IPS-18a (cell line): ENCODE measurements around the gene FAM168A.

ENCODE experiments used
- H3K27ac ChIP-seq: one replicate; pipeline ENCODE4 v1.5.1; 2013; ENCODE audit warnings: low read length
- H3K27me3 ChIP-seq: one replicate; pipeline ENCODE4 v1.6.1; 2013; ENCODE audit warnings: mild to moderate bottlenecking, low read length; ENCODE audit not compliant: control insufficient read depth, insufficient read depth
- H3K36me3 ChIP-seq: one replicate; pipeline ENCODE4 v1.6.1; 2013; ENCODE audit warnings: low read depth, low read length; ENCODE audit not compliant: control insufficient read depth
- H3K4me1 ChIP-seq: one replicate; pipeline ENCODE4 v1.6.1; 2013; ENCODE audit warnings: low read depth, low read length; ENCODE audit not compliant: control insufficient read depth
- H3K4me3 ChIP-seq: one replicate; pipeline ENCODE4 v1.5.1; 2013; ENCODE audit warnings: low read length
- H3K9ac ChIP-seq: one replicate; pipeline ENCODE4 v1.6.1; 2013; ENCODE audit warnings: mild to moderate bottlenecking, low read length, moderate library complexity
- H3K9me3 ChIP-seq: one replicate; pipeline ENCODE4 v1.6.1; 2013; ENCODE audit warnings: low read depth, low read length; ENCODE audit not compliant: control insufficient read depth

FAM168A gene

DNA sequence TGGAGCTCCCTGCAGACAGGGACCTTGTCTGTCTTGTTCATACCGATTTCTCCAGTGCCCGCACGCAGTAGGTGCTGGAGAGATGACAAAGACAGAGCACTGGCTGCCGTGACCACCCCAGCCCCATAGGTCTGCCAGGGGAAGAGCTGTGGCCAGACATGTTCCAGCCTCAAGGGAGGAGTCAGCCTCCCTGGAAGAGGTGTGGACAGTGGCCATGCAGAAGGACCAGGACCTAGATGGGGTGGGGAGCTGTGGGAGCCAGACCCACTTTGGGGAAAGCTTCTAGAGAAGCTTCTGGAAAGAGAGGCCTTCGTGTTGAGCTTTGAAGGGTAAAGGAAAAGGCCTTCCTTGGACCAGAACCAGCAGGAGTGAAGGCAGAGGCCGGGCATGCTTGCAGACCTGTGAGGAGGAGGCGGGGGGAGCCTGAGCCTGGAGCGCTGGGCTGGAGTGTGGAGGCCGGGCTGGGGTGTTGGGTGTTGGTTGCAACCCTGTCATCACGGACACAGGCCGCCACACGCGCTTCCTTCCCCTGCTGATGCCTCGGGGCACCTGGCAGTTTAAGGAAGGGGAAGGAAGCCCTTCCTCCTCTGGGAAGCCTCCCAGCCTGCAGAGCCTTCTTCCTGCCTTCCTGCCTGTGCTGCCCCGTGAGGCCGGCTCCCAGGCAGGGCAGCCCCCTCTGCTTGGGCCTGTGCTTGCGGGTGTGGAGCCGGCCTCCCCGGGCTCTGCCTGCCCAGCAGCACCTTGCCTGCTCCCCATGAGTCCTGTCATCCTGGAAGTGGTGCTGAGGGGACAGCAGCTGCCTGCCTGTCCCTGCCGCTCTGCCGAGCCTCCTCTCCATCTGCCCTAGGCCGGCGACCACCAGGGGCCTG is 209.4 kb downstream of the FAM168A start:
- Histone ChIP-seq H3K4me3 (no peak overlapping the region), H3K36me3 (no peaks in the 10 kb centered on the region), H3K9ac (no peak overlapping the region), H3K27ac (no peak overlapping the region), H3K27me3 (no peaks in the 10 kb centered on the region), H3K4me1 (no peaks in the 10 kb centered on the region), H3K9me3 (no peaks in the 10 kb centered on the region)

DNA sequence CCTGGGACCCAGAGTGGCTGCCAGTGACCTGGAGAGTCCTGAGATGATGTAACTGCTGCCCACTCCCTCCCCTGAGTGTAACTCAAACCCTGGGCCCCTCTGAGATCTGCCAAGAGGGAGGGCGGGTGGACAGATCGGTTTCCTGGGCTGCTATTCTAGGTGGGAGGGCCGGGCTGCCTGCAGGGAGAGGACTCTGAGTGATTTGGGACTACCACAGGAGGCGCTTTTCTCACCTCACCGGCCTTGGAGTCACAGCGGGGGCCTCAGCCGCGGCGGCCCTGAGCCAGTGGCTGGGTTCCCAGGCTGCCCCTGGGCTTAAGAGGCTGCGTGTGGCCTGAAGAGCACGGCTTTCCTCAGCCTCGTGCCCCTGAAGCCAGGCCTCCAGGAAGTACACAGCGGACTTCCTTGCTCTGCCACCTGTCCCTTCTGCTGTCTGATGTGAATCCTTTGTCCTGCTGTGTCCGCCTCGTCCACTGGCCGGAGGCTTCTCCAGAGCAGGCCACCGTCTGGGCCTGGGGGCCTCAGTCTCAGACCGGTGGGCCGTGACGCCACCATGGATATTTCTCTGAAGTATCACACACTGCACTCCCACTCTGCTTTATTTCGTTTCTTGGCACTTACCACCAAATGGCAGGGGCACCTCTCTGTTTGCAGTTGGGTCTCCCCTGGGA is 210.2 kb downstream of the FAM168A start:
- Histone ChIP-seq H3K27ac (no peak overlapping the region), H3K27me3 (no peaks in the 10 kb centered on the region), H3K4me1 (no peaks in the 10 kb centered on the region), H3K9me3 (no peaks in the 10 kb centered on the region), H3K36me3 (no peaks in the 10 kb centered on the region), H3K9ac (no peak overlapping the region), H3K4me3 (no peak overlapping the region)

DNA sequence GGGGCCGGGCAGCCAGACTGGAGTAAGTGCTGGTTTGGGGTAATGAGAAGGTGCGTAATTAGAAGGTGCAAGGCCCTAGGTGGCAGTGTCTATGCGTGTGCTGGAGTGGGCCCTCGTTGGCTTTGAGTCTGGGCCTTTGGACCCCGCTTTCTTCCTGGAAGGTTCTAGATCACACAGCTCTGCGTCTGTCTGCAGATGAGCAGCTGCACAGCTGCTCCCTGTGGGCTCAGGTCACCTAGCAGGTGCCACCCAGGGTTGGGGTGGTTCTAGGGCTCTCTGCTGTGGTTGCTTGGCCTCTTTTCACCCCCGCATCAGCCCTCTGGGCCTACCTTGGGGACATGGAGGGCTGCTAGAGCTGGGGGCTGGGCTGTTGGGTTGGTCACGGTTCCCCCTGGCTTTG is 211.4 kb downstream of the FAM168A start:
- no peak overlapping the region for H3K9ac ChIP-seq
- no peak overlapping the region for H3K27ac ChIP-seq
- H3K9me3 ChIP-seq = no peaks in the 10 kb centered on the region
- H3K4me3 ChIP-seq = no peak overlapping the region
- H3K4me1 ChIP-seq = no peaks in the 10 kb centered on the region
- no peaks in the 10 kb centered on the region for H3K36me3 ChIP-seq
- no peaks in the 10 kb centered on the region for H3K27me3 ChIP-seq

DNA sequence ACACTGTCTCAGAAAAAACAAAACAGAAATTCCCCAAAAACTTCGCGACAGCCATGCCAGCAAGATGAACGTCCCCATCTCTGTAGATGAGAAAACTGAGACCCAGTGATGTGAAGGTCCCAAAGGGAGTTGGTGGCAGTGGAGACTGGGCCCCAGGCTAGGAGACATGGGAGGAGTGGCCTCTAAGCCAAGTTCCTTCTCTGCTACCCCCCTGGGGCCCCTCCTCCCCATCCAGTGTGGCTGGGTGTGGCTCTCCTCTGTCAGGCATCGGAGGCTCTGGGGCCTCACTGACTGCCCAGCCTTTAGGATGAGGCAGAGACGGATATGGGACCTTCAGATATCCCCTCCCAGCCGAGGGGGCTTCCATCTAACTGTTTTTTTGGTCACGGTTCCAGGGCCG is 211.9 kb downstream of the FAM168A start:
- H3K27me3 ChIP-seq = no peaks in the 10 kb centered on the region
- no peak overlapping the region for H3K9ac ChIP-seq
- no peak overlapping the region for H3K4me3 ChIP-seq
- H3K9me3 ChIP-seq = no peaks in the 10 kb centered on the region
- H3K36me3 ChIP-seq = no peaks in the 10 kb centered on the region
- H3K27ac ChIP-seq = no peak overlapping the region
- no peaks in the 10 kb centered on the region for H3K4me1 ChIP-seq

DNA sequence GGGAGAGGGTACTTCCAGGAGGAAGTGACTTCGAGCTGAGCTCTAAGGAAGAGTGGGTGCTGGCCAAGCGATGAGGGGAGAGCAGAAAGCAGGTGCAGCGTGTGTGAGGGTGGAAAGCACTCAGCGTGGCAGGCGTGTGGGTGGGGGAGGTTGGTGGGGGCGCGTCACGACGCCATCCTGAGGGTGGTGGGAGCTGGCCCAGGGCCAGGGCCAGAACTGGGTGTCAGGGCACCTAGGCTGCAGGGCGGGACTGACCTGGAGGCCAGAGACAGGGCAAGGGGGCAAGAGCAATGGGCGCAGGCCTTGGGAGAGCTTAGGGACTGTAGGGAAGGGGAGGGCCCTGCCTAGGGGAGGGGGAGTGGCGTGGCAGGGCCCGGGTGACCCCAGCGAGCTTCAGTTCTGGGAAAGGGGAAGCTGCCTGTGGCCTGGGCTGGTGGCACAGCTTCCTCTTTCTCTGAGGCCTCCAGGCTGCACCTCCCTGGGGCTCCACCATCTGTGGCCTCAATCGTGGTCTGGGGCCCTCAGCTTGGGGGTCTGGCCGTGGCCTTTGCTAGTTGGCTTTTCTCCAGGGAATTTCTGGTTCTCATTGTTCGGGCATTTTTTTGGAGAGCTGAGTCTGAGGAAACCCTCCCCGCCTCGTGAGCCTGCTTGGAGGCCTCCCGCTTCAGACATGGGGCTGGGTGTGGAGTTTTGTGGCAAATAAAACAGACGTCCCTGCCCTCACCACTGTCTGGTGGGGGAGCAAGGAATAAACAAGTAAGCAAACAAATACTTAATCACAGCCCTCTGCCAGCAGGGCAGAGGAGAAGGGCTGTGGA is 212.8 kb downstream of the FAM168A start:
- Histone ChIP-seq H3K4me3 (no peak overlapping the region), H3K36me3 (no peaks in the 10 kb centered on the region), H3K27me3 (no peaks in the 10 kb centered on the region), H3K9me3 (no peaks in the 10 kb centered on the region), H3K4me1 (no peaks in the 10 kb centered on the region), H3K27ac (no peak overlapping the region), H3K9ac (no peak overlapping the region)

DNA sequence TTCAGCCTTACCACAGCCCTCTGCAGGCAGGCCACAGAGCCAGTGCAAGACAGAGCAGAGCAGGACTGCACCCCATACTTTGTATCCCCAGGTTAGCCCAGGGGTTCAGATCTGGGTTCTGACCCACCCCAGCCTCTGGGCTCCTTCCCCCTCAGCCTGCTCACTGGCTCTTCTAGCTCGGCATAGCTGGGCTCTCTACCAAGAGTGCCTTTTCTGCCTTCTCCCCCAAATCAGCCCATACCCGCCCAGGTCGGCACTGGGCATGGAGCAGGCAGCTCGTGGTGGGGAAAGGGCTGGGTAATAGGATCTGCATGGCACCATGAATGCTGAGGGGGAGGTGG is 213.4 kb downstream of the FAM168A start:
- no peaks in the 10 kb centered on the region for H3K36me3 ChIP-seq
- no peak overlapping the region for H3K27ac ChIP-seq
- H3K27me3 ChIP-seq = no peaks in the 10 kb centered on the region
- no peaks in the 10 kb centered on the region for H3K9me3 ChIP-seq
- no peak overlapping the region for H3K4me3 ChIP-seq
- no peak overlapping the region for H3K9ac ChIP-seq
- no peaks in the 10 kb centered on the region for H3K4me1 ChIP-seq

DNA sequence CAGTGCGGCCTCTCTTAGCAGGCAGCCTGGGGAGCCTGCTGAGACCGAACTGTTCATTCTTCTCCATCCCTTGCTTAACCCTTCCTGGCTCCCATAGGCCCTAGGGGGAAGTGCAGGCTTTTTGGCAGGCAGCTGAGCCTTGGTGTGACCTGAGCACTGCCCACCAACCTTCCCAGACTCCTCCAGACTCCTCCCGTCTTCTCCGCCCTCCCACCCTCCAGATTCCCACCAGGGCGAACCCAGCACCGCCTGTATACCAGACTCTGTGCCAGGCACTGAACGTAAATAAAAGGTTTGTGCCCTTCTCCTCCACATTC is 213.8 kb downstream of the FAM168A start:
- Histone ChIP-seq H3K27me3 (no peaks in the 10 kb centered on the region), H3K9ac (no peak overlapping the region), H3K27ac (no peak overlapping the region), H3K9me3 (no peaks in the 10 kb centered on the region), H3K36me3 (no peaks in the 10 kb centered on the region), H3K4me1 (no peaks in the 10 kb centered on the region), H3K4me3 (no peak overlapping the region)

DNA sequence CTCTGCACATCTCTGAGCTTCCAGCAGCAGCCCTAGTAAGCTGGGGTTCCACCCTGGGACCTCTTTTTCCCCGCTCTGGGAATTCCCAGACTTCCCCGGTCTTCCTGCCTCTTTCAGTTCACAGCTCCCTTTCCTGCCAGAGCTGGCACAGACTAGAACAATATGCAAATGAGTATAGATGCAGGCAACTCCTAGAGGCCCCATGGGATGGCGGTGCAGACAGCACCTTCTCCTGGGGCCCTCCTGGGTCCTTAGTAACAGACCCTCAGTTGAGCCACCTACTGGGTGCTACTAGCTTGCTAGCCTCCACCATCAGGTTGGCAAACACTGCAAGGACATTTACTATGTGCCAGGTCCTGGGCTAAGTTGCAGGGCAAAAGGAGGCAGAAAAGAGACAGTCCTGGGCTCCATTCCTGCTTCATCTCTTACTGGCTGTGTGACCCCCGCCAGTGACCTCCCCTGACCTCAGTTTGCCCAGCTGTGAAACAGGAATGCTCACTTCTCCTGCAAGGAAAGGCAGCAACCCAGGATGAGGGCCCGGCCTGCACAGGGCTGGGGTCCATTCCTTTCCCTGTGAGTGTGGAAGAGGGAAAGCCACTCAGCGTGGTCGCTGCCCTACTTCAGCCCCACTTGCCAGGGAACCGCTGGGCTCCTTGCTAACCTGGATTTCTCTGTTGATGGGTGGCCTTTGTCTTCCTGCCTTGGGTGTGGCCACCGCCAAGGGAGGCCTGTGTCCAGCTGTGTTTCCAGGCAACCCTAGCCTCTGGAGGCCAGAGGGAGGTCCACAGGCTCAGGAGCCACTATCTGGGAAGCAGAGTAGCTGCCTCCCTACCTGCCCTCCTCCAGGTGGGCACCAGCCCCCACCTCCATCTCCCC is 214.4 kb downstream of the FAM168A start:
- Histone ChIP-seq H3K9ac (no peak overlapping the region), H3K4me1 (no peaks in the 10 kb centered on the region), H3K27ac (no peak overlapping the region), H3K9me3 (no peaks in the 10 kb centered on the region), H3K4me3 (no peak overlapping the region), H3K27me3 (no peaks in the 10 kb centered on the region), H3K36me3 (no peaks in the 10 kb centered on the region)

DNA sequence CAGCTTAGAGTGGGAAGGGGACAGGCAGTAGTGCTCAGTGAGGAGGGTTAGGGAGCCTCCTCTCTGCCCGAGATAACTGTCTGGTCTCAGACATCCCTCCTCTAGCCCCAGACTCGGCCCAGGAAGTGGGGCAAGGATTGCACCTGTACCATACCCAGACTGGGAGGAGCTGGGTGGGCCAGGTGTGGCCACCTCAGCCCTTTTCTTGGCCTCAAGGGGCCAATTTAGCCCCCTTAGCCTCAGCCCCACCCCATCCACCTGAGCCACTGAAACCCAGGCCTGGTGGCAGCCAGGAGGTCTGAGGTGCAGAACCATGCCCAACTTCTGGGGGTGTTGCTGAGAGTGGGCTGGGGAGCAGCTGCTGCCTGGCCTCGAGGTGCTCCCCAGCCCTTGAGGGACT is 215.2 kb downstream of the FAM168A start:
- Histone ChIP-seq H3K36me3 (no peaks in the 10 kb centered on the region), H3K9ac (no peak overlapping the region), H3K9me3 (no peaks in the 10 kb centered on the region), H3K27me3 (no peaks in the 10 kb centered on the region), H3K4me3 (no peak overlapping the region), H3K4me1 (no peaks in the 10 kb centered on the region), H3K27ac (no peak overlapping the region)

DNA sequence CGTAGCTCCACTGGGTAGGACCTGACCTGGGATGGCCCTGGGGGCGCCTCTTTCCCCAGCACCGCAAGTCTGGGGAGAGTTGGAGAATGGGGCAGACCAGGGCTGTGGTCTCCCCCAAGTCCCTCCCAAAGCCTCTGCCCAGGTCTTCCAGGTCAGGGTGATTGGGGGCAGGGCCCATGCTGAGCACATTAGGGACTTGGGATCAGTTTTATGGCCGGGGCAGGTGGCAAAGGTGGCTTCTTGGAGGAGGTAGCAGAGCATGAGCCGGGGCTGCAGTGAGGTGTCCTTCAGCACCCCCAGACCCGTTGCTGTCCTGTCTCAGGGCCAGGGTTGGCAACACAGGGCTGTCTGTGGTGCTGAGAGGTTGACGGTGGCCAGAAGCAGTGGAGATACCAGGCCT is 215.7 kb downstream of the FAM168A start:
- Histone ChIP-seq H3K4me3 (no peak overlapping the region), H3K27me3 (peaks cover 5% of the 10 kb centered on the region), H3K9ac (no peak overlapping the region), H3K36me3 (no peaks in the 10 kb centered on the region), H3K4me1 (peaks cover 3% of the 10 kb centered on the region), H3K27ac (no peak overlapping the region), H3K9me3 (no peaks in the 10 kb centered on the region)

DNA sequence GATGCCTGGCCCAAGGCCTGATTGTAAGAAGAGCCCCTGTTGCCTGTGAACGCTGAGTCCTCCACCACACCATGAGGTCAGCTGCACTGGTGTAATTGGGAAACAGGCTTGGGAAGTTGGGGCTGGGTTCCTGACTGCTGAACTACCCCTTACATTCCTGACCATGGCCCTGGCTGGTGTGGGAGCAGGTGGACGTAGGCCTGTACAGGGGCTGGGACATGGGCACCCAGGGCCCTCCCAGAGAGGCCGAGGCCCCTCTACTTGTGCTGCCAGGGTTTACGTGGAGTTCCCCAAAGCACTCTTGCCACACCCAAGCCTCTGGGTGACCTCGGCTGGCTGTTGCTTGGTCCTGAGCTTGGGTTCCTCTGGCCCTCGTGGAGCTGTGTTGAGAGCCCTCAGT is 216.3 kb downstream of the FAM168A start:
- no peaks in the 10 kb centered on the region for H3K9me3 ChIP-seq
- H3K9ac ChIP-seq = no peak overlapping the region
- H3K27ac ChIP-seq = no peak overlapping the region
- H3K36me3 ChIP-seq = no peaks in the 10 kb centered on the region
- peaks cover 11% of the 10 kb centered on the region for H3K27me3 ChIP-seq
- H3K4me3 ChIP-seq = no peak overlapping the region
- peaks cover 5% of the 10 kb centered on the region for H3K4me1 ChIP-seq
